Smooth muscle cell (in vitro differentiated cells): ENCODE measurements around the gene SCN10A. TPM values are rescaled to one million over a fixed set of nuclear protein-coding genes. Genes with fewer than 3 reads are reported as not detected.

Experiments used
- DNase-seq: peaks from one replicate; lab custom pipeline; 2025; ENCODE audit not compliant: unreplicated experiment; lab: John Stamatoyannopoulos, UW
- H2AFZ ChIP-seq: fragments of 200-600 bp; sonication (generic); 2 replicates; pipeline ENCODE4 v1.6.0; 2016; ENCODE audit warnings: antibody characterized with exemption, low read depth, mild to moderate bottlenecking
- H3F3A ChIP-seq: fragments of 200-600 bp; sonication (generic); 2 replicates; pipeline ENCODE4 v1.6.0; 2017; ENCODE audit warnings: antibody characterized with exemption, low read depth
- H3K27ac ChIP-seq: fragments of 200-600 bp; sonication (generic); 2 replicates; pipeline ENCODE4 v1.5.1; 2016; ENCODE audit warnings: low read depth, mild to moderate bottlenecking
- H3K27me3 ChIP-seq: fragments of 200-600 bp; sonication (generic); 2 replicates; pipeline ENCODE4 v1.6.1; 2016; ENCODE audit warnings: low read depth, mild to moderate bottlenecking
- H3K36me3 ChIP-seq: fragments of 200-600 bp; sonication (generic); 2 replicates; pipeline ENCODE4 v1.5.1; 2016; ENCODE audit warnings: low read depth
- H3K4me1 ChIP-seq: fragments of 200-600 bp; sonication (generic); 2 replicates; pipeline ENCODE4 v1.5.1; 2016; ENCODE audit warnings: low read depth
- H3K4me2 ChIP-seq: fragments of 200-600 bp; sonication (generic); 2 replicates; pipeline ENCODE4 v1.6.0; 2016; ENCODE audit warnings: mild to moderate bottlenecking
- H3K4me3 ChIP-seq: fragments of 200-600 bp; sonication (generic); 2 replicates; pipeline ENCODE4 v1.5.1; 2016; ENCODE audit warnings: mild to moderate bottlenecking
- H3K79me2 ChIP-seq: fragments of 200-600 bp; sonication (generic); 2 replicates; pipeline ENCODE4 v1.6.0; 2016; ENCODE audit warnings: low read depth, mild to moderate bottlenecking
- H3K9ac ChIP-seq: fragments of 200-600 bp; sonication (generic); 2 replicates; pipeline ENCODE4 v1.6.0; 2016; ENCODE audit warnings: low read depth
- H3K9me3 ChIP-seq: fragments of 200-600 bp; sonication (generic); replicated peaks from 2 replicates; pipeline ENCODE4 v1.5.1; 2016; ENCODE audit warnings: low read depth
- H4K20me1 ChIP-seq: fragments of 200-600 bp; sonication (generic); 2 replicates; pipeline ENCODE4 v1.6.0; 2016; ENCODE audit warnings: low read depth
- WGBS: methylation state at CpG from one replicate; pipeline ENCODE4 v1.1.7; 2016; ENCODE audit warnings: low lambda C conversion rate; 5-methylcytosine and 5-hydroxymethylcytosine counted together
- polyA plus RNA-seq: library from polyadenylated mRNA; unstranded; fragments of >200 nt; fragmentation: Nextera tagmentation; extraction: Ambion mirVana; gene quantifications from 2 replicates; pipeline ENCODE4 v1.2.1, GENCODE V29; 2016
- total RNA-seq: library from RNA; depleted of rRNA; stranded (reverse); fragments of >200 nt; gene quantifications from 2 replicates; pipeline ENCODE4 v1.2.3, GENCODE V29; 2014
- TF ChIP-seq, protein P1 (sequence below): fragments of 200-600 bp; sonication (generic); IDR thresholded peaks from 2 replicates; pipeline ENCODE4 v1.5.1; 2017; ENCODE audit warnings: borderline replicate concordance, mild to moderate bottlenecking, antibody characterized with exemption; ENCODE audit not compliant: insufficient read depth, poor library complexity, severe bottlenecking

Gene SCN10A
- total and polyA plus RNA-seq, 2 experiments from 2014 or later: not detected

DNA sequence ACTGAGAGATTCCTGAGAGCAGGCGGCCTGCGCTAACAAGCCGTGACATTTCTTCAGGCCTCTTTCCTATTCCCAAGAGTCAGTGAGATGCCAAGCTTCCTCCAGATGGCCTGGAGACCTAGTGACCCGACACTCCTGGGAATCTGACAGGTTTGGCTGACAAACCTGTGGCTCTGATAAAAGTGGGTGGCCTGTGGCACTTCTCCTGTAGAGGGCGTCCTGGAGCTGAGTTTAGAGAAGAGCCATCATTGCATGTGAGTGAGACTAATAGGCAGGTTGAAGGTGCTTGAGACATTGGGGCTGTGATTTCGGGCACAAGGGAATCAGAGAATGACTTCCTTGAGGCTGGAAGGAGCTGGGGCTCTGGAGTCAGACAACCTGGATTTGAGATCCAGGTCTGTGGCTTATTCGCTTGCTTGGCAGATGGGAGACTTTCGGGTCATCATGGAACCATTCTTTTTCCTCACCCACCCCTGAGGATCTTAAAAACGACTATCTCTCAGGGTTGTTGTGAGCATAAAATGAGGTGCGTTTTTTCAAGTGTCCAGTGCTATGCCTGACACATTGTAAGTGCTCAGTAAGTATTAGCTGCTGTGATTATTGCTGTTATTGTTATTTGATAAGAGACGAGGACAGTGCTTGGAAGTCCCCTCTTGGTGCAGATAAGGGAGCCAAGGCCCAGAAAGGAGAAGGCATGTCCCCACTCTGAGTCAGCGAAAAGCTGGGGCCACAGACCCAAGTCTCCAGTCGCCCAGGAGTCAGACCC is 77.2 kb downstream of the SCN10A start:
- WGBS: 51% methylated on average over 13 of the region's 13 CpGs
- no peak for DNase-seq
- H3K79me2 ChIP-seq: no peaks in the 10 kb centered on the region

DNA sequence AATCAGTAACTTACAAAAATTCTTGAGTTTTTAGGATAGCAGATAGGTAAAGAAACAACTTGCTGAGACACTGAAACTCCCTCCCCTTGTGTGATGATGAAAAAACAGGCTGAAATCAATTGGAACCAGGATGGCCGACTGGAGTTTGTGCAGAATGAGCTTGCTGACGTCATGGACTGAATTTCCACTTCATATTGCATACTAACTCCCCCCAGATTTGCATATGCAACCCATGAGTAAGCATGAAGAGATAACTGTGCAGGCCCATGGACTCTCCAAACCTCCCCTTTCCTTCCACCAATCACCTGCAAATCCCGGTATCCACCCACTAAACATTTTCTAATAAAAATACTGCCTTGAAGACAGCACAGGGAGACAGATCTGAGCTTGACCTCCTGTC is 84.5 kb downstream of the SCN10A start:
- Histone ChIP-seq H3K9ac (no peak overlapping the region), H3K27me3 (no peaks in the 10 kb centered on the region), H3K27ac (no peak overlapping the region), H3K9me3 (no peaks in the 10 kb centered on the region), H3K36me3 (no peaks in the 10 kb centered on the region), H3K4me2 (no peak overlapping the region), H2AFZ (no peak overlapping the region), H3K4me1 (no peaks in the 10 kb centered on the region), H3F3A (no peaks in the 10 kb centered on the region), H3K4me3 (no peak overlapping the region), H4K20me1 (no peaks in the 10 kb centered on the region), H3K79me2 (no peaks in the 10 kb centered on the region)
- no peak for DNase-seq
- 76% methylated on average over 3 of the region's 3 CpGs for WGBS
- TF ChIP-seq, protein P1, sequence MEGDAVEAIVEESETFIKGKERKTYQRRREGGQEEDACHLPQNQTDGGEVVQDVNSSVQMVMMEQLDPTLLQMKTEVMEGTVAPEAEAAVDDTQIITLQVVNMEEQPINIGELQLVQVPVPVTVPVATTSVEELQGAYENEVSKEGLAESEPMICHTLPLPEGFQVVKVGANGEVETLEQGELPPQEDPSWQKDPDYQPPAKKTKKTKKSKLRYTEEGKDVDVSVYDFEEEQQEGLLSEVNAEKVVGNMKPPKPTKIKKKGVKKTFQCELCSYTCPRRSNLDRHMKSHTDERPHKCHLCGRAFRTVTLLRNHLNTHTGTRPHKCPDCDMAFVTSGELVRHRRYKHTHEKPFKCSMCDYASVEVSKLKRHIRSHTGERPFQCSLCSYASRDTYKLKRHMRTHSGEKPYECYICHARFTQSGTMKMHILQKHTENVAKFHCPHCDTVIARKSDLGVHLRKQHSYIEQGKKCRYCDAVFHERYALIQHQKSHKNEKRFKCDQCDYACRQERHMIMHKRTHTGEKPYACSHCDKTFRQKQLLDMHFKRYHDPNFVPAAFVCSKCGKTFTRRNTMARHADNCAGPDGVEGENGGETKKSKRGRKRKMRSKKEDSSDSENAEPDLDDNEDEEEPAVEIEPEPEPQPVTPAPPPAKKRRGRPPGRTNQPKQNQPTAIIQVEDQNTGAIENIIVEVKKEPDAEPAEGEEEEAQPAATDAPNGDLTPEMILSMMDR: no peak

More for the DNA sequence above, 77.2 kb downstream of the SCN10A start:
- H3K4me1 ChIP-seq: no peaks in the 10 kb centered on the region
- H3K4me2 ChIP-seq: no peak overlapping the region
- no peak overlapping the region for H3K9ac ChIP-seq
- TF ChIP-seq, protein P1: peak; percentile 60
- H3K36me3 ChIP-seq: no peaks in the 10 kb centered on the region
- H4K20me1 ChIP-seq: no peaks in the 10 kb centered on the region
- no peak overlapping the region for H2AFZ ChIP-seq
- H3F3A ChIP-seq: no peaks in the 10 kb centered on the region
- H3K27ac ChIP-seq: no peak overlapping the region
- no peak overlapping the region for H3K4me3 ChIP-seq
- H3K9me3 ChIP-seq: no peaks in the 10 kb centered on the region
- no peaks in the 10 kb centered on the region for H3K27me3 ChIP-seq

DNA sequence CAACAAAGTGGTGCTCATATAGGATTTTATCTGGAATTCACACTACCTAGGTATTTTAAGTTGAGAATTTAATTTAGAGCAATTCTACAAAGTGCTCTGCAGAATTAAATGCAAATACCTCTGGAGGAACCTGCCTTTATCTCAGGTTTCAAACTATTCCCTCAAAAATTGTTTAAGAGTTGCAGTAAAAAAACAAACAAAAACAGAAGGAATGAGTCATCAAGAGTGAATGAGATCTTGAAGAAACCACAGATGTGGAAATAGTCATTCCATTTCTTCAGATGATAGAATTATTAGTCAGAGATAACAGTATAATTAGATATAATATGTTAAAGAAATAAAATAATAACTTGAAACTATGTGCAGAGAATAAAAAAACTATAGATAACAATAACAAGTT is 85.7 kb downstream of the SCN10A start:
- no peaks in the 10 kb centered on the region for H3K36me3 ChIP-seq
- H3K79me2 ChIP-seq: no peaks in the 10 kb centered on the region
- no peak overlapping the region for H3K4me3 ChIP-seq
- no peak overlapping the region for H3K4me2 ChIP-seq
- H3K9ac ChIP-seq: no peak overlapping the region
- H3K4me1 ChIP-seq: no peaks in the 10 kb centered on the region
- H4K20me1 ChIP-seq: no peaks in the 10 kb centered on the region
- TF ChIP-seq, protein P1: no peak
- no peak for DNase-seq
- no peaks in the 10 kb centered on the region for H3K9me3 ChIP-seq
- H2AFZ ChIP-seq: no peak overlapping the region
- H3K27ac ChIP-seq: no peak overlapping the region
- no peaks in the 10 kb centered on the region for H3F3A ChIP-seq
- no peaks in the 10 kb centered on the region for H3K27me3 ChIP-seq

DNA sequence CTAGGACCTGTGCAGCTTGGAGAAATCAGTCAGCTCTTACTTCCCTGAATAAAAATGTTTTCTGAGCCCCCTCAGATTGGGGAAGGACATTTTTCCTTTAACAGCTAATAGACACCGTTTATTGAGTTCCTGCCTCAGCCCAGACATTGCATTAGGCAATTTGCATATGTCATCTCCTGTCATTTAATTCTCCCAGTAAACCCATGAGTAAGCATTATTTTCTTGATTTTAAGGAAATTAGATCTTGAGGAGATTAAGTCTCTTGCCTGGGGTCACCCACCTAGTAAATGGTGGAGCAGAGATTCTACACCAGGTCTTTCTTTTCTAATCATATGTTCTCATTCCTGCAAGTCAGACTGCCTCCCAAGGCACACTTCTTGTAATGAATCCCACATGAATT is 88.0 kb downstream of the SCN10A start:
- Histone ChIP-seq H3K4me1 (no peaks in the 10 kb centered on the region), H2AFZ (no peak overlapping the region), H3F3A (no peaks in the 10 kb centered on the region), H4K20me1 (no peaks in the 10 kb centered on the region), H3K9me3 (no peaks in the 10 kb centered on the region), H3K9ac (no peak overlapping the region), H3K36me3 (no peaks in the 10 kb centered on the region), H3K4me2 (no peak overlapping the region), H3K27me3 (no peaks in the 10 kb centered on the region), H3K79me2 (no peaks in the 10 kb centered on the region), H3K4me3 (no peak overlapping the region), H3K27ac (no peak overlapping the region)
- TF ChIP-seq, protein P1: no peak
- no peak for DNase-seq
- 80% methylated on average over 1 of the region's 1 CpG for WGBS
